ENCODE results near the gene ADARB2.

Gene ADARB2

GRCh38 chr10:1651270-1651966 is 85.9 kb downstream of the ADARB2 start:
- DNase-seq = peak in 3 of 42 donors; percentile 17 to 24 (median 21)
- intact Hi-C loops (cut with DNase I) = no loop called here

GRCh38 chr10:1650542-1651269 is 86.6 kb downstream of the ADARB2 start:
- intact Hi-C loops (cut with DNase I) = no loop called here
- DNase-seq = peak in 3 of 42 donors; percentile 21 to 29 (median 25)

GRCh38 chr10:1648648-1649047 is 88.7 kb downstream of the ADARB2 start:
- intact Hi-C loops (cut with DNase I) = no loop called here

GRCh38 chr10:1646332-1646731 is 91.0 kb downstream of the ADARB2 start:
- intact Hi-C loops (cut with DNase I) = no loop called here
- peak in 6 of 42 donors; percentile 17 to 39 (median 25) for DNase-seq

More at GRCh38 chr10:1648648-1649047, 88.7 kb downstream of the ADARB2 start:
- peak in 3 of 42 donors; percentile 0 to 28 (median 7) for DNase-seq

- peak in 4 of 42 donors; percentile 15 to 34 (median 20) for DNase-seq
- intact Hi-C loops (cut with DNase I) = no loop called here
Observed at GRCh38 chr10:1645896-1646295, 91.4 kb downstream of the ADARB2 start.

- DNase-seq = peak in 7 of 42 donors; percentile 16 to 48 (median 34)
- intact Hi-C loops (cut with DNase I) = no loop called here
Observed at GRCh38 chr10:1644191-1644711, 93.1 kb downstream of the ADARB2 start.

GRCh38 chr10:1643908-1644179 is 93.5 kb downstream of the ADARB2 start:
- intact Hi-C loops (cut with DNase I) = no loop called here
- DNase-seq = peak in 1 of 42 donors; percentile 2

GRCh38 chr10:1643161-1643907 is 94.0 kb downstream of the ADARB2 start:
- intact Hi-C loops (cut with DNase I) = no loop called here
- peak in 7 of 42 donors; percentile 13 to 60 (median 26) for DNase-seq

GRCh38 chr10:1642600-1643160 is 94.6 kb downstream of the ADARB2 start:
- intact Hi-C loops (cut with DNase I) = no loop called here

GRCh38 chr10:1641402-1641801 is 95.9 kb downstream of the ADARB2 start:
- intact Hi-C loops (cut with DNase I) = no loop called here
- peak in 5 of 42 donors; percentile 11 to 33 (median 13) for DNase-seq

More at GRCh38 chr10:1642600-1643160, 94.6 kb downstream of the ADARB2 start:
- peak in 4 of 42 donors; percentile 2 to 24 (median 12) for DNase-seq

GRCh38 chr10:1638889-1639419 is 98.4 kb downstream of the ADARB2 start:
- DNase-seq = peak in 7 of 42 donors; percentile 18 to 58 (median 40)
- intact Hi-C loops (cut with DNase I) = no loop called here

- peak in 3 of 42 donors; percentile 4 to 28 (median 22) for DNase-seq
- intact Hi-C loops (cut with DNase I) = no loop called here
Observed at GRCh38 chr10:1635340-1635739, 102.0 kb downstream of the ADARB2 start.

- DNase-seq = peak in 3 of 42 donors; percentile 9 to 29 (median 11)
- intact Hi-C loops (cut with DNase I) = no loop called here
Observed at GRCh38 chr10:1634239-1634638, 103.1 kb downstream of the ADARB2 start.

- intact Hi-C loops (cut with DNase I) = no loop called here
- DNase-seq = peak in 3 of 42 donors; percentile 13 to 34 (median 27)
Observed at GRCh38 chr10:1633783-1634182, 103.5 kb downstream of the ADARB2 start.

GRCh38 chr10:1632596-1632995 is 104.7 kb downstream of the ADARB2 start:
- peak in 3 of 42 donors; percentile 5 to 26 (median 25) for DNase-seq
- intact Hi-C loops (cut with DNase I) = no loop called here

GRCh38 chr10:1632141-1632540 is 105.2 kb downstream of the ADARB2 start:
- intact Hi-C loops (cut with DNase I) = no loop called here
- DNase-seq = peak in 2 of 42 donors; percentile 16 to 21

GRCh38 chr10:1631282-1631681 is 106.0 kb downstream of the ADARB2 start:
- DNase-seq = peak in 3 of 42 donors; percentile 10 to 33 (median 12)
- intact Hi-C loops (cut with DNase I) = no loop called here

- DNase-seq = peak in 3 of 42 donors; percentile 0 to 28 (median 28)
- intact Hi-C loops (cut with DNase I) = no loop called here
Observed at GRCh38 chr10:1630304-1630703, 107.0 kb downstream of the ADARB2 start.
